Activated CD8-positive, alpha-beta T cell treated with anti-CD3 and anti-CD28 coated beads, Interleukin-2, amount 10 ng/mL, durations not matched to agents 7 days and 5 days (primary cell): ENCODE measurements around the gene GLDC. TPM values are rescaled to one million over a fixed set of nuclear protein-coding genes. Genes with fewer than 3 reads are reported as not detected.
"Not testable (repeated sequence)": the region's sequence is repeated elsewhere in the genome, so short reads cannot be mapped to it uniquely, and the experiment has no call there.

ENCODE experiments used
- ATAC-seq: fragments of 150-1000 bp; cut with Tn5 transposase; one replicate; pipeline ENCODE4 v1.10.0; 2021; ENCODE audit warnings: moderate library complexity
- CTCF ChIA-PET: fragments of 350-600 bp; sonication (Branson Sonifier 250); formaldehyde crosslinking; loops from one replicate; lab custom pipeline; 2021; ENCODE audit warnings: antibody characterized with exemption; lab: Charles Lee
- POLR2A ChIA-PET: fragments of 350-600 bp; sonication (Branson Sonifier 250); formaldehyde crosslinking; loops from one replicate; lab custom pipeline; 2021; ENCODE audit warnings: antibody characterized with exemption; lab: Charles Lee
- DNase-seq: peaks from one replicate; pipeline ENCODE4 v3.0.0-alpha.2; 2020
- H3K27ac Mint-ChIP-seq: one replicate; pipeline ENCODE4 v1.8.0; 2021; ENCODE audit warnings: mild to moderate bottlenecking, mixed read lengths
- H3K27me3 Mint-ChIP-seq: one replicate; pipeline ENCODE4 v1.8.0; 2021; ENCODE audit warnings: low read depth, mixed read lengths
- H3K36me3 Mint-ChIP-seq: one replicate; pipeline ENCODE4 v1.8.0; 2021; ENCODE audit warnings: low read depth, mixed read lengths
- H3K4me1 Mint-ChIP-seq: one replicate; pipeline ENCODE4 v1.8.0; 2021; ENCODE audit warnings: low read depth, mixed read lengths
- H3K4me3 Mint-ChIP-seq: one replicate; pipeline ENCODE4 v1.8.0; 2021; ENCODE audit warnings: mild to moderate bottlenecking, mixed read lengths
- H3K9me3 Mint-ChIP-seq: one replicate; pipeline ENCODE4 v1.8.0; 2022; ENCODE audit warnings: mixed read lengths; ENCODE audit not compliant: insufficient read depth
- total RNA-seq, 2 experiments: library from RNA; stranded (reverse); gene quantifications; one replicate each; pipeline ENCODE4 v1.2.3, GENCODE V29; 2021

The GLDC gene
- total RNA-seq, 2 experiments from 2014 or later, result 0.34 to 0.58 TPM

GRCh38 chr9:6660512-6660911 lies 15.0 kb upstream of the GLDC start:
- H3K9me3 Mint-ChIP-seq, result no peaks in the 10 kb centered on the region
- no peak overlapping the region for H3K4me3 Mint-ChIP-seq
- no peaks in the 10 kb centered on the region for H3K36me3 Mint-ChIP-seq
- H3K27me3 Mint-ChIP-seq, result peaks cover 3% of the 10 kb centered on the region
- H3K4me1 Mint-ChIP-seq, result peaks cover 2% of the 10 kb centered on the region
- ChIA-PET POLR2A (no interaction called here), CTCF (no interaction called here)
- no peak for ATAC-seq
- H3K27ac Mint-ChIP-seq, result no peak overlapping the region
- DNase-seq, result no peak

- POLR2A ChIA-PET, result no interaction called here
- CTCF ChIA-PET, result interaction anchor here (1.0 kb wide), 1 partner anchor 71 kb away, joined by 3 read pairs; no protein-coding TSS in a partner anchor
- Mint-ChIP-seq H3K4me3 (no peak overlapping the region), H3K36me3 (no peaks in the 10 kb centered on the region), H3K4me1 (peaks cover 6% of the 10 kb centered on the region), H3K9me3 (no peaks in the 10 kb centered on the region), H3K27me3 (peaks cover 7% of the 10 kb centered on the region), H3K27ac (no peak overlapping the region)
- ATAC-seq, result no peak
- no peak for DNase-seq
Measured at GRCh38 chr9:6658628-6659353, 13.3 kb upstream of the GLDC start.

DNA sequence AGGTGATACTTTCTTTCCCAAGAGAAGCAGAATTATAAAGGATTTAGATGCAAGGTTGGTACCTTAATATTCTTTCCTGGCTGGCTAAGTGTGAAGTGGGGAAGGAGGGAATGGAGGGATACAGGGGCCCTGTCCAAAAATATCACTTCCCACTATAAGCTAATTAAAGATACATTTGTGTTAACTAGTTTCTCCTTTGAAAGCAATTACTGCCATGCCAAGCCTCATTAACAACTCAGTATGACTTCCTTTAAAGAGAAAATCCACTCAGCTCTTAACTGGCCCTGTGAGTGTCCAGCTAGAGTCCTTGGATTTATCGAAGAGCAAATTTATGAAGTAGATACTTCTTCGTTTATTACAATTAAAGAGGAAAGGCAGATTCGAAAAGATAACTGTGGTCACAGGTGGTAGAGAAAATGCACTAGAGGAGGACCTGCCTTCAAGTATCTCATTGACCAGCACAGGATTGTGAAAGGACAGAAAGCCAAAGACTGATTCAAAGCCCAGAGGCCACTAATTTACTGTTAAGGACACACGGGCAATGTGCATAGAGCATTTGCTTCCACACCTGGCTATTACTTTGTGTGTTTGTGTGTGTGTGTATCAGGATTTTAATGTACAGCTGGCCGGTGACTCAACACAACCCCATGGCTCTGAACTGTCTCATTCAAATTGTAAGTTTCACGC lies 11.2 kb upstream of the GLDC start:
- ATAC-seq, result no peak
- ChIA-PET POLR2A (no interaction called here), CTCF (interaction anchor here (1.0 kb wide), 1 partner anchor 72 kb away, joined by 3 read pairs; no protein-coding TSS in a partner anchor)
- DNase-seq, result no peak
- H3K9me3 Mint-ChIP-seq, result no peaks in the 10 kb centered on the region
- H3K4me1 Mint-ChIP-seq, result peaks cover 6% of the 10 kb centered on the region
- no peak overlapping the region for H3K4me3 Mint-ChIP-seq
- H3K27ac Mint-ChIP-seq, result no peak overlapping the region
- H3K36me3 Mint-ChIP-seq, result no peaks in the 10 kb centered on the region
- H3K27me3 Mint-ChIP-seq, result peaks cover 15% of the 10 kb centered on the region

- no peaks in the 10 kb centered on the region for H3K9me3 Mint-ChIP-seq
- POLR2A ChIA-PET, result no interaction called here
- H3K36me3 Mint-ChIP-seq, result no peaks in the 10 kb centered on the region
- CTCF ChIA-PET, result no interaction called here
- no peak overlapping the region for H3K27ac Mint-ChIP-seq
- peak; percentile 64 for ATAC-seq
- DNase-seq, result no peak
- H3K4me3 Mint-ChIP-seq, result peak overlapping the region; percentile 18
- H3K27me3 Mint-ChIP-seq, result peaks cover 15% of the 10 kb centered on the region
- H3K4me1 Mint-ChIP-seq, result peaks cover 6% of the 10 kb centered on the region
Measured at GRCh38 chr9:6655036-6655435, 9.5 kb upstream of the GLDC start.

- no peak overlapping the region for H3K27ac Mint-ChIP-seq
- POLR2A ChIA-PET, result no interaction called here
- H3K9me3 Mint-ChIP-seq, result no peaks in the 10 kb centered on the region
- DNase-seq (no peak), ATAC-seq (no peak)
- H3K4me3 Mint-ChIP-seq, result peak overlapping the region; percentile 66
- CTCF ChIA-PET, result interaction anchor here (0.6 to 1.3 kb wide), 2 partner anchors 61 to 277 kb away, joined by 3 read pairs; no protein-coding TSS in a partner anchor
- H3K27me3 Mint-ChIP-seq, result peaks cover 46% of the 10 kb centered on the region
- H3K36me3 Mint-ChIP-seq, result no peaks in the 10 kb centered on the region
- peaks cover 20% of the 10 kb centered on the region for H3K4me1 Mint-ChIP-seq
Measured at GRCh38 chr9:6646293-6646636, 736 bp upstream of the GLDC start.

DNA sequence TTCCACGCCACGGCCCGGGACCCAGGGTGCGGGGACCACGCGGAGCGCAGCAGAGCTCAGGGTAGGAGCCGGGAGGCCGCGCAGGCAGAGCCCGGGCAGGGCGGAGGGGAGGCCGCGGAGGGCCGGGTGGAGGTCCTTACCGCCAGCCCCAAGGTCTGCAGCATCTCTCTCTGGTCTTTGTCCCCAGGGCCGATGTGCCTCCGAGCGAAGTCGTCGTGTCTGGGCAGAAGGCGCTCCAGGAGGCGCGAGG lies 499 bp downstream of the GLDC start:
- DNase-seq, POLR2A ChIA-PET, H3K9me3 Mint-ChIP-seq, H3K27ac Mint-ChIP-seq, H3K36me3 Mint-ChIP-seq, CTCF ChIA-PET: not testable (repeated sequence)
- Mint-ChIP-seq H3K4me1 (peaks cover 20% of the 10 kb centered on the region), H3K4me3 (peak overlapping the region; percentile 53), H3K27me3 (peaks cover 53% of the 10 kb centered on the region)
- ATAC-seq, result peak; percentile 61

GRCh38 chr9:6644346-6645104 lies 1.0 kb downstream of the GLDC start:
- H3K27ac Mint-ChIP-seq, result no peak overlapping the region
- H3K36me3 Mint-ChIP-seq, result no peaks in the 10 kb centered on the region
- no peaks in the 10 kb centered on the region for H3K9me3 Mint-ChIP-seq
- POLR2A ChIA-PET, result no interaction called here
- H3K4me3 Mint-ChIP-seq, result peak overlapping the region; percentile 53
- DNase-seq, result no peak
- CTCF ChIA-PET, result no interaction called here
- H3K27me3 Mint-ChIP-seq, result peaks cover 53% of the 10 kb centered on the region
- H3K4me1 Mint-ChIP-seq, result peaks cover 20% of the 10 kb centered on the region
- ATAC-seq, result no peak

DNA sequence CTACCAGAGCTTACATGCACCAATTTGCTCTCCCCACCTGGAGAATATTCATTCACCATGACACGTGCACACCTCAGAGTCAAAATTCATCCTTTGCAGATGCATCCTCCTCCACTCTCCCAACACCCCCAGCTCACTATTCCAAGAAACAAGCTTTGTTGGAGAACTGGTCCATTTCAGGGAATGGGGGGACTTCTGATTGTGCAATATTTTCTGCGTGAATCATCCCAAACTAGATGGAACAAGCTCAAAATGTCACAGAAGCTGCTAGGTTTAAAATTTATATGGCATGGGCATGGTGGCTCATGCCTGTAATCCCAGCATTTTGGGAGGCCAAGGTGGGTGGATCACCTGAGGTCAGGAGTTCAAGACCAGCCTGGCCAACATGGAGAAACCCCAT lies 3.6 kb downstream of the GLDC start:
- no peak for DNase-seq
- ATAC-seq, result no peak
- no peak overlapping the region for H3K27ac Mint-ChIP-seq
- peaks cover 20% of the 10 kb centered on the region for H3K4me1 Mint-ChIP-seq
- no peaks in the 10 kb centered on the region for H3K9me3 Mint-ChIP-seq
- CTCF ChIA-PET, result no interaction called here
- no peaks in the 10 kb centered on the region for H3K36me3 Mint-ChIP-seq
- peaks cover 45% of the 10 kb centered on the region for H3K27me3 Mint-ChIP-seq
- H3K4me3 Mint-ChIP-seq, result no peak overlapping the region
- POLR2A ChIA-PET, result no interaction called here

GRCh38 chr9:6641561-6641960 lies 4.0 kb downstream of the GLDC start:
- H3K9me3 Mint-ChIP-seq, result no peaks in the 10 kb centered on the region
- DNase-seq (no peak), ATAC-seq (no peak)
- peaks cover 43% of the 10 kb centered on the region for H3K27me3 Mint-ChIP-seq
- no peak overlapping the region for H3K27ac Mint-ChIP-seq
- H3K36me3 Mint-ChIP-seq, result no peaks in the 10 kb centered on the region
- ChIA-PET CTCF (interaction anchor here (1.0 kb wide), 1 partner anchor 57 kb away, joined by 3 read pairs; no protein-coding TSS in a partner anchor), POLR2A (no interaction called here)
- H3K4me3 Mint-ChIP-seq, result no peak overlapping the region
- peaks cover 20% of the 10 kb centered on the region for H3K4me1 Mint-ChIP-seq

GRCh38 chr9:6641056-6641455 lies 4.5 kb downstream of the GLDC start:
- ChIA-PET CTCF (interaction anchor here (1.0 kb wide), 1 partner anchor 56 kb away, joined by 3 read pairs; no protein-coding TSS in a partner anchor), POLR2A (no interaction called here)
- Mint-ChIP-seq H3K27ac (no peak overlapping the region), H3K4me1 (peaks cover 16% of the 10 kb centered on the region), H3K27me3 (peaks cover 39% of the 10 kb centered on the region), H3K36me3 (no peaks in the 10 kb centered on the region), H3K4me3 (no peak overlapping the region), H3K9me3 (no peaks in the 10 kb centered on the region)
- DNase-seq (no peak), ATAC-seq (no peak)

GRCh38 chr9:6640268-6641051 lies 5.1 kb downstream of the GLDC start:
- no peak for DNase-seq
- Mint-ChIP-seq H3K27me3 (peaks cover 33% of the 10 kb centered on the region), H3K27ac (no peak overlapping the region), H3K36me3 (no peaks in the 10 kb centered on the region), H3K9me3 (no peaks in the 10 kb centered on the region), H3K4me3 (no peak overlapping the region), H3K4me1 (peaks cover 10% of the 10 kb centered on the region)
- CTCF ChIA-PET, result interaction anchor here (1.0 kb wide), 1 partner anchor 56 kb away, joined by 3 read pairs; no protein-coding TSS in a partner anchor
- POLR2A ChIA-PET, result no interaction called here
- no peak for ATAC-seq
